ENCODE data around the gene DLGAP1.

The DLGAP1 gene

DNA sequence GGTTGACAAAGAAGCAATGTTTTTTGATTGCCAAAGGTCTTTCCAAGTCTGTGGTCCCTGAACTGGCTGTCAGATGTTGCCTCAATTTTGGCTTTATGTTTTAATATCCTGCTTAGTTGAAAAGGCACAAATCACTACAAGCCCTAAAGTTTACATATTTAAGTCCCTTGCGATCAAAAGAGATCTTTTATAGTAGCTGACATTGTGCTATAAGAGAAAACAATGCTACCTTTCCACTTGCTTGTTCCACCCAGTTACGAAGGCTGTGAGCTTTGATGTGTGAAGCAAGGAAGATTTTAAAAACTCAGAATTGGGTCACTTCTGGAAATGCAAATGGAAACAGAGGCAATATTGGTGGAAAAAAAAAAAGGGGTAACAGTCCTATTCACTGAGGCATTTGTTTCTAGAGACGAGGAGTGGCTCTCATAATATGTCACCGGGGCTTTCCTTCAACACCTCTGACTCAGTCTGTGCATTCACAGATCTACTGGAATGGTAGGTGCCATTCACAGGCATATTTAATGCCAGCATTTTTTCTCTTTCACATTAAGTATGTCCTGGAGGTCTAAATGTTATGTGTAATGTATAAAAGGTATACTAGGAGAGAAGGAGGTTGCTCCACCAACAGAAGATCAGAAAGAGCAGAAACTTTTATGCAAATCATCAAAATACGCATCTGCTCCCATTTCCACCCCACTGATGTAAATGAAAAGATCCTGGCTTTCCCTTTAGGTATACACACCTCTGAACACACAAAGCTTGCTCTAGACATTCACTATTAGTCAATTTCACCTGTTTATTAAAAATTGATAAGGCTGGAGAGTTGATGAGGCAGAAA is 913.3 kb downstream of the DLGAP1 start:
- Histone ChIP-seq H3K4me3 (ENCODE audit: low read depth, low read length) (no peak overlapping the region), H3K27ac (no peak overlapping the region), H3K36me3 (no peaks in the 10 kb centered on the region), H3K9me3 (ENCODE audit: severe bottlenecking) (no peaks in the 10 kb centered on the region), H3K27me3 (ENCODE audit: insufficient read depth, low read depth, severe bottlenecking) (no peaks in the 10 kb centered on the region)
- TF ChIP-seq, protein P1, sequence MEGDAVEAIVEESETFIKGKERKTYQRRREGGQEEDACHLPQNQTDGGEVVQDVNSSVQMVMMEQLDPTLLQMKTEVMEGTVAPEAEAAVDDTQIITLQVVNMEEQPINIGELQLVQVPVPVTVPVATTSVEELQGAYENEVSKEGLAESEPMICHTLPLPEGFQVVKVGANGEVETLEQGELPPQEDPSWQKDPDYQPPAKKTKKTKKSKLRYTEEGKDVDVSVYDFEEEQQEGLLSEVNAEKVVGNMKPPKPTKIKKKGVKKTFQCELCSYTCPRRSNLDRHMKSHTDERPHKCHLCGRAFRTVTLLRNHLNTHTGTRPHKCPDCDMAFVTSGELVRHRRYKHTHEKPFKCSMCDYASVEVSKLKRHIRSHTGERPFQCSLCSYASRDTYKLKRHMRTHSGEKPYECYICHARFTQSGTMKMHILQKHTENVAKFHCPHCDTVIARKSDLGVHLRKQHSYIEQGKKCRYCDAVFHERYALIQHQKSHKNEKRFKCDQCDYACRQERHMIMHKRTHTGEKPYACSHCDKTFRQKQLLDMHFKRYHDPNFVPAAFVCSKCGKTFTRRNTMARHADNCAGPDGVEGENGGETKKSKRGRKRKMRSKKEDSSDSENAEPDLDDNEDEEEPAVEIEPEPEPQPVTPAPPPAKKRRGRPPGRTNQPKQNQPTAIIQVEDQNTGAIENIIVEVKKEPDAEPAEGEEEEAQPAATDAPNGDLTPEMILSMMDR (IDR thresholded peaks at IDR 0.05; ENCODE audit: low read depth, low read length) = no peak
- no peak for DNase-seq

DNA sequence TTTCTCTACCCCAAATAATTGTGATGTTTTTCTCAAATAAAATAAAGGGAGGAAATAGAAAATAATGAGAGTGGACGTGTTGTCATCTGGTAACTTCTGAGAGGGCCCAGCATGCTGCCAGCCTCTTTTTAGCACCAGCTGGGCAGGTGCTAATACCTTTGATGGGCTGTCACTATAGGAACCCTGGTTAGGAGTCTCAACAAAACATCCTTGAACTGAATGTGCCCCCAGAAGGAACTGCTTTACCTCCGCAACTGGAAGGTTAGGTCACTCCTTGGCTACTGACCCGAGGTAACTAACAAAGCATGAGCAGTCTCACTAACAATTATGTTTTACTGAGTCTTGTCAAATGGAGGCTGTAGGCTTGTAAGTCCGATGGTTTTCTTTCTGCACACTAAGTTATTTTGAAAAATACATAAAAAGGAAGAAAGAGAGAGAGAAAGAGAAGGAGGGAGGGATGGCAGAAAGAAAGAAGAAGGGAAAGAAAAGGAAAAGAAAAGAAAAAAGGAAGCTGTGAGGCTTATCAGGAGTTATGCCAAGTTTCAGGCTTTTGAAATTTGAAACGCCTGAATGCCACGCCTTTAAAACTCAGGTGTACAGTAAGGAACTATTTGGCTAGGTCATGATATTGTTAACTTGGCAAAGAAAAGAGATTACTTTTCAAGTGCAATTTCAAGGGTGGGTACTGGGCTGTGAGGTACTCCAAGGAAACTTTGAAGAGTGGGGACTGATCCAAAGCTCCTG is 914.1 kb downstream of the DLGAP1 start:
- Histone ChIP-seq H3K27me3 (ENCODE audit: insufficient read depth, low read depth, severe bottlenecking) (no peaks in the 10 kb centered on the region), H3K4me3 (ENCODE audit: low read depth, low read length) (no peak overlapping the region), H3K27ac (no peak overlapping the region), H3K9me3 (ENCODE audit: severe bottlenecking) (no peaks in the 10 kb centered on the region), H3K36me3 (no peaks in the 10 kb centered on the region)
- TF ChIP-seq, protein P1 (IDR thresholded peaks at IDR 0.05; ENCODE audit: low read depth, low read length) = no peak
- DNase-seq = no peak

DNA sequence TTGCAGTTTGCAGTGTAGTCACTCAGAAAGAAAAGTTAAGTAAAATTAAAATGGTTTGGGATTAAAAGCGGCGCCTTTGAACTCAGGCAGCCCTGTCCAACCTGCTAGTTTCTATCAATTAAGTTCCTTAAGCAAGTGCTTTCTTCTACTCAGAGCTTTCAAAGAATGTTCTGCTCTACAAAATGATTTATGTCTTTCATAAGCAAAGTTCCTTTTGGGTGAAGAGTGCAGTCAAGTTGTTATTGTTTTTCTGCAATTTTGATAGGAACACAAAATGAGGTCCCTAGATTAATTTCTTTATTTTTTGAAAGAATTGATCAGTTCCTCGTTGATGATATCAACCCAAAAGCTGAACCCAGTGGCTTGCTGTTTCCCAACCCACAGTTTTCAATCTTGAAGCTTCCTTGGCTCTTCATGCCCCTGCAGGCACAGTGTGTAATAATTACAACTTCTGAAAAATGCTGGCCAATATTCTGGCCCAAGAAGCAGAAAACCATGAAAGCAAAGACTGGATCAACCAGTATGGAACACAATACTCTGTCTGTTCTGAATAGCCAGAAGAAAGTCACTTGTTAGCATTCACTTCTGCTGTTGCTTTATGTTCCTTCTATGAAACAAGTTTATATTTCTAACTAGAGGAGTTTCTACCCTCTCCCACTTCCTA is 916.0 kb downstream of the DLGAP1 start:
- no peaks in the 10 kb centered on the region for H3K36me3 ChIP-seq
- DNase-seq = no peak
- TF ChIP-seq, protein P1 (IDR thresholded peaks at IDR 0.05; ENCODE audit: low read depth, low read length) = no peak
- H3K9me3 ChIP-seq (ENCODE audit: severe bottlenecking) = no peaks in the 10 kb centered on the region
- no peaks in the 10 kb centered on the region for H3K27me3 ChIP-seq (ENCODE audit: insufficient read depth, low read depth, severe bottlenecking)
- no peak overlapping the region for H3K4me3 ChIP-seq (ENCODE audit: low read depth, low read length)
- no peak overlapping the region for H3K27ac ChIP-seq

DNA sequence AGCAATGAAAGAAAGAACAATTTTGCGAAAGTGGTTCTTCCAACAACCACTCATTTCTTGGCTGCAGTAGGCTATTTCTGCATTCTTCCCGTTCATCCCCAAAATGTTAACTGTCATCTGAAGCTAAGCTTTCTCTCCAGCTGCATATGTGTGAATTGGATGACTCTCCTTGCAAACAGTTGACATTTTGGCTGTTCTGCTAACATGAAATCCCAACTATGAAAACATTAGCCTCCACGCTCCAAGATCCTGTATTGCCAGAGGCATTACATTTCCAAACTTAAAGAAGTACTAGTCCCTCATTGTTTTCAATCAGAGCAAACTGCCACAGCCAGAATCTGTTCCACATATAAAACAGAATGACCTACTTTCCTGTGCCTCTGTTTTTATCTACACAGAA is 916.7 kb downstream of the DLGAP1 start:
- Histone ChIP-seq H3K36me3 (no peaks in the 10 kb centered on the region), H3K9me3 (ENCODE audit: severe bottlenecking) (no peaks in the 10 kb centered on the region), H3K4me3 (ENCODE audit: low read depth, low read length) (no peak overlapping the region), H3K27ac (no peak overlapping the region), H3K27me3 (ENCODE audit: insufficient read depth, low read depth, severe bottlenecking) (no peaks in the 10 kb centered on the region)
- TF ChIP-seq, protein P1 (IDR thresholded peaks at IDR 0.05; ENCODE audit: low read depth, low read length) = no peak
- no peak for DNase-seq

DNA sequence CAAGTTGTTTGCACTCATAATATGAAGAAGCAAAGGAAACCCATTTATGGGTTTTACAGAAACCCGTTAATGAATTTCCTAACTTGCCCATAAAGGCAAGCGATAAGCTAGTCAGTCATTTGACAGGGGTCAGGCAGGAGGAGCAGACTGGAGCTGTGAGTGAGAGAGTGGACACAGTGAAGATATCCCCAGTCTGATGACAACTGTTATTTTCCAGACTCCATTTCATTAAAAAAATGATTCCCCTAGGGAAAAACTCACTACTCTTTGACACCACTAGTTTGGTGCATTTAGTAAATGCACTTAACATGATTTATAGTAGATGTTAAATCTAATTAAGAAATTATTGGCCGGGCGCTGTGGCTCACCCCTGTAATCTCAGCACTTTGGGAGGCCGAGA is 924.3 kb downstream of the DLGAP1 start:
- Histone ChIP-seq H3K4me3 (ENCODE audit: low read depth, low read length) (no peak overlapping the region), H3K27ac (no peak overlapping the region), H3K9me3 (ENCODE audit: severe bottlenecking) (no peaks in the 10 kb centered on the region), H3K27me3 (ENCODE audit: insufficient read depth, low read depth, severe bottlenecking) (no peaks in the 10 kb centered on the region), H3K36me3 (no peaks in the 10 kb centered on the region)
- TF ChIP-seq, protein P1 (IDR thresholded peaks at IDR 0.05; ENCODE audit: low read depth, low read length) = no peak
- no peak for DNase-seq

Measured in WERI-Rb-1 (cell line).